Measurements from ENCODE around the gene MYH9.

MYH9 gene

DNA sequence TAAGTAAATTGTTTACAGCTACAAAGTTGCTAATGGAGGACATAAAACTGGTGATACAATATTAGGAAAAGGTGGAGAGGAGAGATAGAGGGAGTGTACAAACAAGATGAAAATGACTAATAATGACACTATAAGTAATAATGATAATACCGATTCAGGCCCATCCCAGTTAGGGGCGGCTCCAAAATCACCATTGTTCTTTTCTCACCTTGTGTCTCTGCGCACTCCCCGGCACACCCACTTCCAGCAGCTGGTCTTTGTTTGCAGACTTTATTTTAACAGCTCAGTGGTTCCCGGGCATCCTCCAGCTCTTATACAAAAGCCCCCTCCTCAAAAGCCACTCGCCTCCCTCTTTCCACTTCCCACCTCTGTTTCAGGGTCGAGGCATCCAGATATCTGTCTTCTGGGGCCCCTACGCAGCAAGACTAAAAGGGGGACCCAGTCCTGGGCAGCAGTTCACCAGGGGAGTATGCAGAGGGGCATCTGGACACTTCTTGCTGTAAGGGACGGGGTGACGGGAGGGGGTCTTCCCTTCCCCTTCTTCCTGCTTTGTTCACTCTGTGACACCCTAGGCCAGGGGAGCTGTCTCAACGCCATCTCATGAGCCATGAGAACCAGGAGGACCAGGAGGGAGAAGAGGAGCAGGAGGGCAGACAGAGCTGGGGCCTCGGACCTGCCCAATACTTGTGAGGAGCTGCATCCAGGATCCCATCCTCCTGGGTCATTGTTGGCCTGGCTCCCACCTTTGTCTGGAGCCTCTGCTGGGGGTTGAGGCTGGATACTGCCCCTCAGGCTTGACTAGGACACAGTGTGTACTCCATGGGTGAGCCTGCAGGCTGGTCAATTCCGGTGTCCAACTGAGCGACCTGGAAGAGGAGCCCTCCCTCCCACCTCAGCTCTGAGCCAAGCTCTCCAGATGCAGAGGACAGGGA, 151.1 kb downstream of the MYH9 start:
- Histone ChIP-seq H3F3A (ENCODE audit: control insufficient read depth, insufficient read depth) (no peaks in the 10 kb centered on the region), H3K36me3 (ENCODE audit: control insufficient read depth, low read length) (no peaks in the 10 kb centered on the region), H4K20me1 (ENCODE audit: control insufficient read depth, insufficient read depth, low read depth, low read length) (no peaks in the 10 kb centered on the region), H3K27me3 (ENCODE audit: control insufficient read depth, low read length) (no peaks in the 10 kb centered on the region), H3K9me3 (ENCODE audit: control insufficient read depth, insufficient read depth, low read length) (no peaks in the 10 kb centered on the region), H3K79me2 (ENCODE audit: control insufficient read depth, low read length) (no peaks in the 10 kb centered on the region), H3K4me3 (ENCODE audit: low read length) (no peak overlapping the region), H3K9me2 (replicated peaks; ENCODE audit: control insufficient read depth, low read length) (no peaks in the 10 kb centered on the region), H3K4me2 (ENCODE audit: low read length) (no peak overlapping the region), H3K4me1 (ENCODE audit: control insufficient read depth, low read length) (peaks cover 16% of the 10 kb centered on the region), H3K27ac (ENCODE audit: low read depth, low read length) (no peak overlapping the region)
- no peak for TF ChIP-seq EZH2phosphoT487 (IDR thresholded peaks at IDR 0.05; ENCODE audit: borderline replicate concordance, low read length)
- TF ChIP-seq, protein P1, sequence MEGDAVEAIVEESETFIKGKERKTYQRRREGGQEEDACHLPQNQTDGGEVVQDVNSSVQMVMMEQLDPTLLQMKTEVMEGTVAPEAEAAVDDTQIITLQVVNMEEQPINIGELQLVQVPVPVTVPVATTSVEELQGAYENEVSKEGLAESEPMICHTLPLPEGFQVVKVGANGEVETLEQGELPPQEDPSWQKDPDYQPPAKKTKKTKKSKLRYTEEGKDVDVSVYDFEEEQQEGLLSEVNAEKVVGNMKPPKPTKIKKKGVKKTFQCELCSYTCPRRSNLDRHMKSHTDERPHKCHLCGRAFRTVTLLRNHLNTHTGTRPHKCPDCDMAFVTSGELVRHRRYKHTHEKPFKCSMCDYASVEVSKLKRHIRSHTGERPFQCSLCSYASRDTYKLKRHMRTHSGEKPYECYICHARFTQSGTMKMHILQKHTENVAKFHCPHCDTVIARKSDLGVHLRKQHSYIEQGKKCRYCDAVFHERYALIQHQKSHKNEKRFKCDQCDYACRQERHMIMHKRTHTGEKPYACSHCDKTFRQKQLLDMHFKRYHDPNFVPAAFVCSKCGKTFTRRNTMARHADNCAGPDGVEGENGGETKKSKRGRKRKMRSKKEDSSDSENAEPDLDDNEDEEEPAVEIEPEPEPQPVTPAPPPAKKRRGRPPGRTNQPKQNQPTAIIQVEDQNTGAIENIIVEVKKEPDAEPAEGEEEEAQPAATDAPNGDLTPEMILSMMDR (IDR thresholded peaks at IDR 0.05; ENCODE audit: low read depth, low read length, poor library complexity, severe bottlenecking) = no peak

DNA sequence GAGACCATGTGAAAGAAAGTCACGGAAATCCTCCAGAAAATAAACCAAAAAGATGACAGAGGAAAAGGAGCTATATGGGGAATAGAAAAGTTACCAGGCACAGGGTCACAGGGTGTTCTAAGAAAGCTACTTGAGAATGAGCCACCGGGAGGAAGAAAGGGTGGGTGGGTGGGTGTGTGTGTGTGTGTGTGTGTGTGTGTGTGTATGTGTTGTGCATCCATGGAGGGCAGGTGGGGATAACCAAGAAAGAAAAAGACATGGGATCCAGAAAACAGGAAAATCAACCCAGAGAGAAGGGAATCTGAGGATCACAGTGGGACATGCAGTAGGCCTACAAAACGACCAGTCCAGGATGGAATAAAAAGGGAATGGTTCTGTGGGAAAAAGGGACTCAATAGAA, 152.2 kb downstream of the MYH9 start:
- Histone ChIP-seq H3K4me3 (ENCODE audit: low read length) (no peak overlapping the region), H3K36me3 (ENCODE audit: control insufficient read depth, low read length) (no peaks in the 10 kb centered on the region)

DNA sequence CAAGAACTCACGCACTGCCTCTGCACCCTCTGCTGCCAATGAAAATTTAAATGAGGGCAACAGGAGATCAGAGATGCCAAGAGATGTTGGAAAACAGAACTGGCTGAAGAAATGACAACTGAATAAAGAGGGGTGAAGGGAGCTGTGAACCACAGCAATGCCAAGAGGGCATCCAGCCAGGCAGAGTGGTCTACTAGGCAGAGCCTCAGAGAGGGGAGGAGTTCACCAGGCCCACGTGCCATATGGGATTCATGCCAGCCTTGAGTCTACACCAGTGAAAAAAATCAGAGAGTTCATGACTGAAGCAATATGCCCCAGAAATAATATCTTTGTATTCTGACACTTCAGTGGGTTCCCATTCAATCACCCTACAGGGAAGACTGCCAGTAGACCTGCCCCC, 152.8 kb downstream of the MYH9 start:
- Histone ChIP-seq H4K20me1 (ENCODE audit: control insufficient read depth, insufficient read depth, low read depth, low read length) (no peaks in the 10 kb centered on the region), H3K36me3 (ENCODE audit: control insufficient read depth, low read length) (no peaks in the 10 kb centered on the region), H3K27ac (ENCODE audit: low read depth, low read length) (no peak overlapping the region), H3K9me3 (ENCODE audit: control insufficient read depth, insufficient read depth, low read length) (no peaks in the 10 kb centered on the region), H3F3A (ENCODE audit: control insufficient read depth, insufficient read depth) (no peaks in the 10 kb centered on the region), H3K9me2 (replicated peaks; ENCODE audit: control insufficient read depth, low read length) (no peaks in the 10 kb centered on the region), H3K4me1 (ENCODE audit: control insufficient read depth, low read length) (peaks cover 16% of the 10 kb centered on the region), H3K79me2 (ENCODE audit: control insufficient read depth, low read length) (no peaks in the 10 kb centered on the region), H3K4me2 (ENCODE audit: low read length) (no peak overlapping the region), H3K27me3 (ENCODE audit: control insufficient read depth, low read length) (no peaks in the 10 kb centered on the region), H3K4me3 (ENCODE audit: low read length) (no peak overlapping the region)
- TF ChIP-seq, protein P1 (IDR thresholded peaks at IDR 0.05; ENCODE audit: low read depth, low read length, poor library complexity, severe bottlenecking) = no peak
- TF ChIP-seq EZH2phosphoT487 (IDR thresholded peaks at IDR 0.05; ENCODE audit: borderline replicate concordance, low read length) = no peak

More for the DNA sequence above, 152.2 kb downstream of the MYH9 start:
- no peak for TF ChIP-seq EZH2phosphoT487 (IDR thresholded peaks at IDR 0.05; ENCODE audit: borderline replicate concordance, low read length)
- TF ChIP-seq, protein P1 (IDR thresholded peaks at IDR 0.05; ENCODE audit: low read depth, low read length, poor library complexity, severe bottlenecking) = no peak
- H3K27me3 ChIP-seq (ENCODE audit: control insufficient read depth, low read length) = no peaks in the 10 kb centered on the region
- H3K79me2 ChIP-seq (ENCODE audit: control insufficient read depth, low read length) = no peaks in the 10 kb centered on the region
- no peaks in the 10 kb centered on the region for H3K9me3 ChIP-seq (ENCODE audit: control insufficient read depth, insufficient read depth, low read length)
- no peak overlapping the region for H3K27ac ChIP-seq (ENCODE audit: low read depth, low read length)
- no peaks in the 10 kb centered on the region for H3K9me2 ChIP-seq (replicated peaks; ENCODE audit: control insufficient read depth, low read length)
- no peaks in the 10 kb centered on the region for H3F3A ChIP-seq (ENCODE audit: control insufficient read depth, insufficient read depth)
- no peaks in the 10 kb centered on the region for H4K20me1 ChIP-seq (ENCODE audit: control insufficient read depth, insufficient read depth, low read depth, low read length)
- H3K4me2 ChIP-seq (ENCODE audit: low read length) = no peak overlapping the region
- H3K4me1 ChIP-seq (ENCODE audit: control insufficient read depth, low read length) = peaks cover 16% of the 10 kb centered on the region

Measured in DOHH2 (cell line).